WTC11 (cell line): ENCODE measurements around the gene FNDC11.

Experiments
- CREM ChIP-seq: sonication (generic); formaldehyde crosslinking; IDR thresholded peaks from 2 replicates; pipeline ENCODE4 v1.8.1; 2022; ENCODE audit warnings: mild to moderate bottlenecking, missing genetic modification reagents, moderate library complexity
- ESRRA ChIP-seq: sonication (generic); formaldehyde crosslinking; IDR thresholded peaks from 2 replicates; pipeline ENCODE4 v1.8.1; 2022; ENCODE audit warnings: mild to moderate bottlenecking, missing genetic modification reagents, borderline replicate concordance
- TCF7 ChIP-seq: sonication (generic); formaldehyde crosslinking; IDR thresholded peaks from 2 replicates; pipeline ENCODE4 v1.8.0; 2022; ENCODE audit warnings: mild to moderate bottlenecking, low read depth, missing genetic modification reagents, moderate library complexity
- ZBTB21 ChIP-seq: sonication (generic); formaldehyde crosslinking; IDR thresholded peaks from 2 replicates; pipeline ENCODE4 v1.8.1; 2023; ENCODE audit warnings: mild to moderate bottlenecking, missing genetic modification reagents, borderline replicate concordance
- ZNF263 ChIP-seq: sonication (generic); formaldehyde crosslinking; IDR thresholded peaks from 2 replicates; pipeline ENCODE4 v1.8.1; 2022; ENCODE audit warnings: low read depth, mild to moderate bottlenecking, moderate library complexity, missing genetic modification reagents
- TF ChIP-seq, protein P1 (sequence below): fragments of 200-600 bp; IDR thresholded peaks from 2 replicates; pipeline ENCODE4 v1.8.0; 2022; ENCODE audit warnings: antibody characterized with exemption
- TF ChIP-seq, protein P2 (sequence below): sonication (generic); formaldehyde crosslinking; IDR thresholded peaks from 2 replicates; pipeline ENCODE4 v1.8.1; 2022; ENCODE audit warnings: mild to moderate bottlenecking, missing genetic modification reagents, moderate library complexity, borderline replicate concordance
- TF ChIP-seq, protein P3 (sequence below): sonication (generic); formaldehyde crosslinking; IDR thresholded peaks from 2 replicates; pipeline ENCODE4 v1.8.0; 2023; ENCODE audit warnings: mild to moderate bottlenecking, missing genetic modification reagents
- TF ChIP-seq, protein P4 (sequence below): sonication (generic); formaldehyde crosslinking; IDR thresholded peaks from 2 replicates; pipeline ENCODE4 v1.8.0; 2022; ENCODE audit warnings: mild to moderate bottlenecking, missing genetic modification reagents
- TF ChIP-seq, protein P5 (sequence below): sonication (generic); formaldehyde crosslinking; IDR thresholded peaks from 2 replicates; pipeline ENCODE4 v1.8.1; 2022; ENCODE audit warnings: low read depth, missing genetic modification reagents, borderline replicate concordance
- TF ChIP-seq, protein P6 (sequence below): sonication (generic); formaldehyde crosslinking; IDR thresholded peaks from 2 replicates; pipeline ENCODE4 v1.8.0; 2023; ENCODE audit warnings: missing genetic modification reagents, mild to moderate bottlenecking, borderline replicate concordance
- TF ChIP-seq, protein P7 (sequence below): sonication (generic); formaldehyde crosslinking; IDR thresholded peaks from 2 replicates; pipeline ENCODE4 v1.8.0; 2023; ENCODE audit warnings: missing genetic modification reagents

DNA sequence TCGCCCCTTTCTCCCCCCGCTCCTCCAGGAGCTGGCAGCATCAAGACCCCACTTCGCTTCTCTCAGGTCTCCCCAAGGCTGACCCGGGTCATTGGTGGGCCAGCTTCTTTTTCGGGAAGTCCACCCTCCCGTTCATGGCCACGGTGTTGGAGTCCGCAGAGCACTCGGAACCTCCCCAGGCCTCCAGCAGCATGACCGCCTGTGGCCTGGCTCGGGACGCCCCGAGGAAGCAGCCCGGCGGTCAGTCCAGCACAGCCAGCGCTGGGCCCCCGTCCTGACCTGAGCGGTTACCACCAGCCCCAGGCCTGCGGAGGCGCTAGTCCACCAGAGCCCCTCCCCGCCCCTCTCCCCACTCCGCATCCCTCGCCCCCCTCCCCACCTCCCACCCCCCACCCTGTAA is 32.4 kb upstream of the FNDC11 start:
- TF ChIP-seq, protein P1, sequence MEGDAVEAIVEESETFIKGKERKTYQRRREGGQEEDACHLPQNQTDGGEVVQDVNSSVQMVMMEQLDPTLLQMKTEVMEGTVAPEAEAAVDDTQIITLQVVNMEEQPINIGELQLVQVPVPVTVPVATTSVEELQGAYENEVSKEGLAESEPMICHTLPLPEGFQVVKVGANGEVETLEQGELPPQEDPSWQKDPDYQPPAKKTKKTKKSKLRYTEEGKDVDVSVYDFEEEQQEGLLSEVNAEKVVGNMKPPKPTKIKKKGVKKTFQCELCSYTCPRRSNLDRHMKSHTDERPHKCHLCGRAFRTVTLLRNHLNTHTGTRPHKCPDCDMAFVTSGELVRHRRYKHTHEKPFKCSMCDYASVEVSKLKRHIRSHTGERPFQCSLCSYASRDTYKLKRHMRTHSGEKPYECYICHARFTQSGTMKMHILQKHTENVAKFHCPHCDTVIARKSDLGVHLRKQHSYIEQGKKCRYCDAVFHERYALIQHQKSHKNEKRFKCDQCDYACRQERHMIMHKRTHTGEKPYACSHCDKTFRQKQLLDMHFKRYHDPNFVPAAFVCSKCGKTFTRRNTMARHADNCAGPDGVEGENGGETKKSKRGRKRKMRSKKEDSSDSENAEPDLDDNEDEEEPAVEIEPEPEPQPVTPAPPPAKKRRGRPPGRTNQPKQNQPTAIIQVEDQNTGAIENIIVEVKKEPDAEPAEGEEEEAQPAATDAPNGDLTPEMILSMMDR = no peak
- TF ChIP-seq, protein P2, sequence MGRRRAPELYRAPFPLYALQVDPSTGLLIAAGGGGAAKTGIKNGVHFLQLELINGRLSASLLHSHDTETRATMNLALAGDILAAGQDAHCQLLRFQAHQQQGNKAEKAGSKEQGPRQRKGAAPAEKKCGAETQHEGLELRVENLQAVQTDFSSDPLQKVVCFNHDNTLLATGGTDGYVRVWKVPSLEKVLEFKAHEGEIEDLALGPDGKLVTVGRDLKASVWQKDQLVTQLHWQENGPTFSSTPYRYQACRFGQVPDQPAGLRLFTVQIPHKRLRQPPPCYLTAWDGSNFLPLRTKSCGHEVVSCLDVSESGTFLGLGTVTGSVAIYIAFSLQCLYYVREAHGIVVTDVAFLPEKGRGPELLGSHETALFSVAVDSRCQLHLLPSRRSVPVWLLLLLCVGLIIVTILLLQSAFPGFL (CRISPR knock-in tag) = no peak
- TF ChIP-seq, protein P3, sequence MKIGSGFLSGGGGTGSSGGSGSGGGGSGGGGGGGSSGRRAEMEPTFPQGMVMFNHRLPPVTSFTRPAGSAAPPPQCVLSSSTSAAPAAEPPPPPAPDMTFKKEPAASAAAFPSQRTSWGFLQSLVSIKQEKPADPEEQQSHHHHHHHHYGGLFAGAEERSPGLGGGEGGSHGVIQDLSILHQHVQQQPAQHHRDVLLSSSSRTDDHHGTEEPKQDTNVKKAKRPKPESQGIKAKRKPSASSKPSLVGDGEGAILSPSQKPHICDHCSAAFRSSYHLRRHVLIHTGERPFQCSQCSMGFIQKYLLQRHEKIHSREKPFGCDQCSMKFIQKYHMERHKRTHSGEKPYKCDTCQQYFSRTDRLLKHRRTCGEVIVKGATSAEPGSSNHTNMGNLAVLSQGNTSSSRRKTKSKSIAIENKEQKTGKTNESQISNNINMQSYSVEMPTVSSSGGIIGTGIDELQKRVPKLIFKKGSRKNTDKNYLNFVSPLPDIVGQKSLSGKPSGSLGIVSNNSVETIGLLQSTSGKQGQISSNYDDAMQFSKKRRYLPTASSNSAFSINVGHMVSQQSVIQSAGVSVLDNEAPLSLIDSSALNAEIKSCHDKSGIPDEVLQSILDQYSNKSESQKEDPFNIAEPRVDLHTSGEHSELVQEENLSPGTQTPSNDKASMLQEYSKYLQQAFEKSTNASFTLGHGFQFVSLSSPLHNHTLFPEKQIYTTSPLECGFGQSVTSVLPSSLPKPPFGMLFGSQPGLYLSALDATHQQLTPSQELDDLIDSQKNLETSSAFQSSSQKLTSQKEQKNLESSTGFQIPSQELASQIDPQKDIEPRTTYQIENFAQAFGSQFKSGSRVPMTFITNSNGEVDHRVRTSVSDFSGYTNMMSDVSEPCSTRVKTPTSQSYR (CRISPR knock-in tag) = no peak
- TF ChIP-seq TCF7 (no peak), ESRRA (CRISPR knock-in tag) (no peak), ZBTB21 (CRISPR knock-in tag) (0 out of 2 replicates have a peak, but pooled peaks have one; percentile 25), CREM (no peak), ZNF263 (CRISPR knock-in tag) (no peak)
- TF ChIP-seq, protein P4, sequence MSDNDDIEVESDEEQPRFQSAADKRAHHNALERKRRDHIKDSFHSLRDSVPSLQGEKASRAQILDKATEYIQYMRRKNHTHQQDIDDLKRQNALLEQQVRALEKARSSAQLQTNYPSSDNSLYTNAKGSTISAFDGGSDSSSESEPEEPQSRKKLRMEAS = no peak
- TF ChIP-seq, protein P5, sequence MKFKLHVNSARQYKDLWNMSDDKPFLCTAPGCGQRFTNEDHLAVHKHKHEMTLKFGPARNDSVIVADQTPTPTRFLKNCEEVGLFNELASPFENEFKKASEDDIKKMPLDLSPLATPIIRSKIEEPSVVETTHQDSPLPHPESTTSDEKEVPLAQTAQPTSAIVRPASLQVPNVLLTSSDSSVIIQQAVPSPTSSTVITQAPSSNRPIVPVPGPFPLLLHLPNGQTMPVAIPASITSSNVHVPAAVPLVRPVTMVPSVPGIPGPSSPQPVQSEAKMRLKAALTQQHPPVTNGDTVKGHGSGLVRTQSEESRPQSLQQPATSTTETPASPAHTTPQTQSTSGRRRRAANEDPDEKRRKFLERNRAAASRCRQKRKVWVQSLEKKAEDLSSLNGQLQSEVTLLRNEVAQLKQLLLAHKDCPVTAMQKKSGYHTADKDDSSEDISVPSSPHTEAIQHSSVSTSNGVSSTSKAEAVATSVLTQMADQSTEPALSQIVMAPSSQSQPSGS (CRISPR knock-in tag) = no peak
- TF ChIP-seq, protein P6, sequence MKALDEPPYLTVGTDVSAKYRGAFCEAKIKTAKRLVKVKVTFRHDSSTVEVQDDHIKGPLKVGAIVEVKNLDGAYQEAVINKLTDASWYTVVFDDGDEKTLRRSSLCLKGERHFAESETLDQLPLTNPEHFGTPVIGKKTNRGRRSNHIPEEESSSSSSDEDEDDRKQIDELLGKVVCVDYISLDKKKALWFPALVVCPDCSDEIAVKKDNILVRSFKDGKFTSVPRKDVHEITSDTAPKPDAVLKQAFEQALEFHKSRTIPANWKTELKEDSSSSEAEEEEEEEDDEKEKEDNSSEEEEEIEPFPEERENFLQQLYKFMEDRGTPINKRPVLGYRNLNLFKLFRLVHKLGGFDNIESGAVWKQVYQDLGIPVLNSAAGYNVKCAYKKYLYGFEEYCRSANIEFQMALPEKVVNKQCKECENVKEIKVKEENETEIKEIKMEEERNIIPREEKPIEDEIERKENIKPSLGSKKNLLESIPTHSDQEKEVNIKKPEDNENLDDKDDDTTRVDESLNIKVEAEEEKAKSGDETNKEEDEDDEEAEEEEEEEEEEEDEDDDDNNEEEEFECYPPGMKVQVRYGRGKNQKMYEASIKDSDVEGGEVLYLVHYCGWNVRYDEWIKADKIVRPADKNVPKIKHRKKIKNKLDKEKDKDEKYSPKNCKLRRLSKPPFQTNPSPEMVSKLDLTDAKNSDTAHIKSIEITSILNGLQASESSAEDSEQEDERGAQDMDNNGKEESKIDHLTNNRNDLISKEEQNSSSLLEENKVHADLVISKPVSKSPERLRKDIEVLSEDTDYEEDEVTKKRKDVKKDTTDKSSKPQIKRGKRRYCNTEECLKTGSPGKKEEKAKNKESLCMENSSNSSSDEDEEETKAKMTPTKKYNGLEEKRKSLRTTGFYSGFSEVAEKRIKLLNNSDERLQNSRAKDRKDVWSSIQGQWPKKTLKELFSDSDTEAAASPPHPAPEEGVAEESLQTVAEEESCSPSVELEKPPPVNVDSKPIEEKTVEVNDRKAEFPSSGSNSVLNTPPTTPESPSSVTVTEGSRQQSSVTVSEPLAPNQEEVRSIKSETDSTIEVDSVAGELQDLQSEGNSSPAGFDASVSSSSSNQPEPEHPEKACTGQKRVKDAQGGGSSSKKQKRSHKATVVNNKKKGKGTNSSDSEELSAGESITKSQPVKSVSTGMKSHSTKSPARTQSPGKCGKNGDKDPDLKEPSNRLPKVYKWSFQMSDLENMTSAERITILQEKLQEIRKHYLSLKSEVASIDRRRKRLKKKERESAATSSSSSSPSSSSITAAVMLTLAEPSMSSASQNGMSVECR (CRISPR knock-in tag) = no peak
- TF ChIP-seq, protein P7, sequence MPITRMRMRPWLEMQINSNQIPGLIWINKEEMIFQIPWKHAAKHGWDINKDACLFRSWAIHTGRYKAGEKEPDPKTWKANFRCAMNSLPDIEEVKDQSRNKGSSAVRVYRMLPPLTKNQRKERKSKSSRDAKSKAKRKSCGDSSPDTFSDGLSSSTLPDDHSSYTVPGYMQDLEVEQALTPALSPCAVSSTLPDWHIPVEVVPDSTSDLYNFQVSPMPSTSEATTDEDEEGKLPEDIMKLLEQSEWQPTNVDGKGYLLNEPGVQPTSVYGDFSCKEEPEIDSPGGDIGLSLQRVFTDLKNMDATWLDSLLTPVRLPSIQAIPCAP (CRISPR knock-in tag) = no peak
